ENCODE data around the gene GBF1. TPM values are rescaled to one million over a fixed set of nuclear protein-coding genes. Genes with fewer than 3 reads are reported as not detected.

GBF1 gene
- total and polyA plus RNA-seq, 2 of the 13 experiments (the other 11 are each of a cell fraction or from before 2014, with no cell fraction given) = 17.1 to 21.9 TPM

DNA sequence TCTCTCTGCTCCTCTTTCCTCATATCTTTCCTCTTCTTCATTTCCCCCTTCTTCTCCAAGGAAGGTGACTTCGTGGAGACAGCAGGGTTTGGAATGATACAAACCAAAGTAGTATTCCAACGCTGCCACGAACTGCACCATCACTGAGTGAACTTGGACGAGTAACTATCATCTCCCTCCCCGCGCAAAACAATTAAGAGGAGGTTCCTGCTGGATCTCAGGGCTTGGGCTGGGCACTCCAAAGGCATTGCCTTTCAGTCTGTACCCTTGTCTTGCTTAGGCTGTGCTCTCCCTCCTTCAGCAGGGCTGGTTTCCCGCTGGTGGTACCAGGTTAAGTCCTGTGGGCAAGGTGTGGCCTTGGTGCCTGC is 3.2 kb upstream of the GBF1 start (continued):
- no peak for TF ChIP-seq AKAP8 (CRISPR knock-in tag; IDR thresholded peaks at IDR 0.05)
- TF ChIP-seq SMAD9 (CRISPR knock-in tag; IDR thresholded peaks at IDR 0.05) = no peak
- TF ChIP-seq ZNF264 (CRISPR knock-in tag; IDR thresholded peaks at IDR 0.05) = no peak
- TF ChIP-seq HNRNPH1 (optimal IDR thresholded peaks at IDR 0.05; ENCODE audit: low read depth, low read length) = no peak

- DNase-seq (ENCODE audit: low spot score) (peak; percentile 35), ATAC-seq (no peak), FAIRE-seq (no peak)
- Histone ChIP-seq H3K9me3 (ENCODE audit: low read length) (no peaks in the 10 kb centered on the region), H3K4me1 (ENCODE audit: insufficient read depth, low read length) (peaks cover 53% of the 10 kb centered on the region), H2AFZ (ENCODE audit: low read length) (no peak overlapping the region), H3K27ac (ENCODE audit: extremely low read length, insufficient read depth, low read length) (no peak overlapping the region), H3K27me3 (ENCODE audit: control insufficient read depth in 1 of 2, insufficient read depth in 2 of 2, low read length in 2 of 2) (peaks cover 10 to 35% of the 10 kb centered on the region in 2 experiments; a peak in 4 of 5 replicates), H3K4me2 (ENCODE audit: low read depth, low read length) (no peak overlapping the region), H3K9ac (ENCODE audit: insufficient read depth, low read depth, low read length) (no peak overlapping the region), H4K20me1 (ENCODE audit: insufficient read depth, low read length) (peaks cover 22% of the 10 kb centered on the region), H3K4me3 (replicated peaks in 1 of 3; ENCODE audit: insufficient read depth in 1 of 3, low read depth in 2 of 3, low read length in 3 of 3) (no peak overlapping the region), H3K36me3 (replicated peaks in 1 of 2; ENCODE audit: control insufficient read depth in 1 of 2, insufficient read depth in 2 of 2, low read length in 2 of 2) (peaks cover 0 to 1% of the 10 kb centered on the region in 2 experiments; a peak in 1 of 5 replicates), H3K79me2 (ENCODE audit: insufficient read depth, low read length) (peaks cover 27% of the 10 kb centered on the region)
- no peak for TF ChIP-seq AKNA (CRISPR knock-in tag; IDR thresholded peaks at IDR 0.05; ENCODE audit: borderline replicate concordance)
- no peak for TF ChIP-seq SKI (IDR thresholded peaks at IDR 0.05; ENCODE audit: partially characterized antibody)
- TF ChIP-seq DMAP1 (CRISPR knock-in tag; IDR thresholded peaks at IDR 0.05) = no peak
- TF ChIP-seq FOXA1 (IDR thresholded peaks at IDR 0.05) = no peak
- no peak for TF ChIP-seq FOXA1 (CRISPR knock-in tag; IDR thresholded peaks at IDR 0.05)
- TF ChIP-seq CEBPB (IDR thresholded peaks at IDR 0.05; ENCODE audit: borderline replicate concordance, low read depth, low read length) = peak; percentile 94
- TF ChIP-seq CEBPG (CRISPR knock-in tag; IDR thresholded peaks at IDR 0.05) = peak; percentile 68
- TF ChIP-seq GTF2F1 (IDR thresholded peaks at IDR 0.05; ENCODE audit: low read length) = no peak
- TF ChIP-seq ZNF138 (CRISPR knock-in tag; IDR thresholded peaks at IDR 0.05; ENCODE audit: low read depth) = no peak
- TF ChIP-seq SAP130 (CRISPR knock-in tag; IDR thresholded peaks at IDR 0.05; ENCODE audit: low read depth) = 0 out of 2 replicates have a peak, but pooled peaks have one; percentile 15
- TF ChIP-seq TBX2 (CRISPR knock-in tag; IDR thresholded peaks at IDR 0.05; ENCODE audit: borderline replicate concordance) = no peak
- no peak for TF ChIP-seq NFKB2 (CRISPR knock-in tag; IDR thresholded peaks at IDR 0.05; ENCODE audit: borderline replicate concordance)
- no peak for TF ChIP-seq NPAS2 (CRISPR knock-in tag; IDR thresholded peaks at IDR 0.05; ENCODE audit: borderline replicate concordance)
- TF ChIP-seq SMAD1 (CRISPR knock-in tag; IDR thresholded peaks at IDR 0.05; ENCODE audit: borderline replicate concordance, low read depth) = no peak
- no peak for TF ChIP-seq ZNF749 (CRISPR knock-in tag; IDR thresholded peaks at IDR 0.05; ENCODE audit: borderline replicate concordance)
- TF ChIP-seq SMARCE1 (IDR thresholded peaks at IDR 0.05; ENCODE audit: borderline replicate concordance) = no peak
- TF ChIP-seq PHF21A (CRISPR knock-in tag; IDR thresholded peaks at IDR 0.05) = no peak
- no peak for TF ChIP-seq MIXL1 (CRISPR knock-in tag; IDR thresholded peaks at IDR 0.05)
- ChIA-PET POLR2A (no interaction called here), CTCF (ENCODE audit: low intra/inter-chr PET ratio, low total read pairs) (no interaction called here)
- no TSS peak for BruUV-seq (replicated peaks)
- intact Hi-C loops (cut with micrococcal nuclease; ENCODE audit: unreplicated experiment) = no loop called here
- 7% methylated on average over 2 of the region's 2 CpGs for WGBS (ENCODE audit: low lambda C conversion rate)
- in situ Hi-C loops (cut with HindIII; ENCODE audit: extremely low pct_ligation_motif_present, low pct_unique_long_range_greater_than_20kb) = no loop called here
Observed at GRCh38 chr10:102243309-102243708, 2.0 kb upstream of the GBF1 start.
